T-helper 2 cell (primary cell): ENCODE data around the gene RBP7.

ENCODE experiments used
- DNase-seq, 5 experiments: peaks; one replicate each; pipeline versions ENCODE4 v3.0.0 to v3.0.0-alpha.2; 2012 to 2022

RBP7 gene

DNA sequence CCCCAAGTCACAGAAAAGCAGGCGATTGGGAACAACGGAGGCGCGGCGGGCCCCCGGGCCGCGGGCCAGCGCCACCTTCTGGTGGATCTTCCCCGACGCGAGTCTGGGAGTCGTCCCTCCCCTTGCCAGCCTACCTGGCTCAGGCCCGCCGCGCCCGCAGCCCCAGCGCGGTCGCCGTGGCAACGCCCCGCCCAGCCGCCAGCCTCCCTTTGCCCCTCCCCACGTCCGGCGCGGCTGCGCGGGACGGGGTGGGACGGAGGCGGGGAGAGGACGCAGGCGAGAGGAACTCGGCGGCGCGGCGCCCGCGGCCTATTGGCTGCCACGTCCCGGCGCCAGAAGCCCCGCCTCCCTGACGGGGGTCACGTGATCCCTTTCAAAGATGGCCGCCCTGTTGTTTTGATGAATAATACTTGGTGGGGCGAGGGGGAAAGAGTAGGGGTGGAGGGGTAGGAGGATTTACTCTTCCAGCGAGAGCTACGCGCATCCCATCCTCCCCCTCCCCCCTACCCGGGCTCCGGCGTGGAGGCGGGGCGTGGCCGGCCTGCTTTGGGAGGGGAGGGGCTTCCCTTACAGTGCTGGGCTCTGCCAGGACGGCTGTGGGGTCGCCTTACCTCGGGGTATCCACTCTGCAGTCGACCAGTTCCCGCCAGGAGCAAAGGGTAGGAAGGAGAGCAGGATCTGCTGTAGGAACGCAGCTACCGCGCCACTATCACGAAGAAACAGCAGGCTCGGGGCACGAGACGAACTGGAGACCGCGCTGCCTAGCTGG is 35.7 kb downstream of the RBP7 start, which contains the start of gene UBE4B:
TSS of gene UBE4B (plus strand) at position 369 of the 769 bp plus-strand sequence. CDS start 713 bp downstream, outside the sequence.
- peak; percentile 97 to 99 (median 98) for DNase-seq

DNA sequence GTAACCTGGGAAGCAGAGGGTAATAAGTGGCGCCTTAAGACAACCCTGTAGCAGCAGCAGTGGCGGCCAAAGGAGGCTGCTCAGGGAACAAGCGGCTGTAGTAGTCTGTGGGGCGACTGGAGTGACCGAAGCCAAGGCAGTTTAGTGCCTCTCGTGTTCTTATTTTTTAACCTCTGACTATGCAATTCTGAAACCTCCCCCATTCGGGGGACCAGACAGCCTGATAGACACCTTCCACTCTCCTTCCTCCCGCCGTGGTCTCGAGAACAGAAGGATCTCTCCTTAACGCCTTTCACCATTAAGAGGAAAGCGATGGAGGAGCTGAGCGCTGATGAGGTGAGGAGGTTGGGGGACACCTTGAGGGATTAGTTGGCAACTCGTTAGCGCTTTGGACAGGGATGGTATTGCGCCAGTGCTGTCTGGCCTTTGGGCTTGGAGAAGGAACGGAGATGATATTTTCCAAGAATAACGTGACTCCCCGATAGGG is 36.4 kb downstream of the RBP7 start:
- DNase-seq, result no peak

DNA sequence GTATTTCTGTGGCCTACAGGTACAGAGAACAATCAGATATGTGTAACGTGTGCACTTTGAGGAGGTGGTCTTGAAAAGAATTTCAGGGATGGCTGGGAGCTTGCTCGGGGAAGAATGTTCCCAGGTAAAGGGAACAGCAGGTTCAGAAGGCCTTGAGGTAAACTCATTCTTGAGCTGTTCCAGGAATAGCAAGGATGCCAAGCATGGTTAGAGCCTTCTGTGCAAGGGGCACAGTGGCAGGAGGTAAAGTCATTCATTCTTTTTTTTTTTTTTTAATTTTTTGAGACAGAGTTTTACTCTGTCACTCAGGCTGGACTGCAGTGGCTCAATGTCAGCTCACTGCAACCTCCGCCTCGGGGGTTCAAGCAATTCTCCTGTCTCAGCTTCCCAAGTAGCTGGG is 45.7 kb downstream of the RBP7 start:
- no peak for DNase-seq

DNA sequence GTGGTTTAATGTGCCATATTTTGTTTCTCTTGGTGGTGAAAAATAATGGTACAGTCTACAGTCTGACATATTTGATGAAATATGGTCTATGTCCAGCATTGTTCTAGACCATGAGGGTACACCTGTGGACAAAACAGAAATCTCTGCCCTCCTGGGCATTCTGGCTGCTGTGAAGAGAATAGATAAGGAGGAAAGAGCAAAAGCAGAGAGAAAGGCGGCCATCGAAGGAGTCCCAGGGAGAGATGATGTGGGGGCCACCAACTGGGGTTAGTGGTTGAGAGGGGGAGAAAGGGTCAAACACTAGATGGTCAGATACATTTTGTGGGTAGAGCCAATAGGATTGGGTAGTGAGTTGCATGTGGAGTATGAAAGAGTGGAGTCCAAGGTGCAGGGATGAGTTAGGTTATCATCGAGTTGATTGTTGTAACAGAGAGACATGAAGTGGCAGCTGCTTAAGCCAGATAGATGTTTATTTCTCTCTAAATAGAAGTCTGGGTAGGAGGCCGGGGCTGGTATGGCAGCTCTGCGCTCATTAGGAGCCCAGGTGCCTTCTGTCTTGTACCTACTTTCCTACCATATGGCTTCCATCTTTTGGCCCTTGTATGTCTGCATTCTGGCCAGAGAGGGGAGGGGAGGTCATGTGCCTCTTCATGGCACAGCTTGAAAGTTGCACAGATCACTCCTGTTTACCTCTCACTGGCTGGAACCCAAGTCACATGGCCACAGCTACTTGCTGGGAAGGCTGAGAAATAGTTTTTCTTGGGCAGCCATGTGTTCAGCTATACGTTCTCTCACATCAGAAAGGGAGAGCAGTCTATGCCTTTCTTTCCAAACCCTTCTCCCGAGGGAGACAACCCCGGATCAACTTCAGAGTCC is 48.7 kb downstream of the RBP7 start:
- no peak for DNase-seq

DNA sequence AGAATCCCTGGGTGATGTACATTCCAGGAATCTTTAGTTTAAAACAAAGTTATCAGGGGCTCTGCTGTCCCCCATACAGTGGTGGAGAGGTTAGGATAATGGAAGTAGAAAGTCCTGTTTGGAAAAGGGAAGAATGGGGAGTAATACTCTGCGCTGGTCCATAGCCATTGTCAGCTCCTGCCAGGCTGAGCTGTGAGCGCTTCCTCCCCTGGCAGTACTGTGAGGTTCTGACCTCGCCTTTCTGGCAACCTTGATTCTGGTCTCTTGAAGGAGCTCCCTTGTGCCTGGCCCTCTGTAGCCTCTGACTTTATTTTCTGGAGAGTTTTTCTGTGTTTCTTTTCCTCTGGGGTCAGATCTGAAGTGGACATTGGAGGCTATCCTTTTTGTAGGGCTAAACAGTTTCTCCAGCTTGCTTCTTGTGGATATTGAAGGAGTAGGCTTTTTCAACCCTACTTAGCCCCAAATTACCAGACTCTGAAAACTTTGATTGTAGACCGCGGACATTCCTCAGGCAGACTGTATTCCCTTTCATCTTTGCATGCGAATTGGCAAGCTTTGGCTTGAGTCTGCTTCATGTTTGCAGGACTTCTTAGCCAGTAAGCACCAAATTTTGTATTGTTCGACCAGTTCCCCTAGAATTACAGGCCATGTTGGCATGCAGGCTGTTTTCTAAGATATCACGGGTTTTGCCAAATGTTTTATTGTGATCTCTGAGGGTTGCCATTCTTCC is 49.5 kb downstream of the RBP7 start:
- no peak for DNase-seq

DNA sequence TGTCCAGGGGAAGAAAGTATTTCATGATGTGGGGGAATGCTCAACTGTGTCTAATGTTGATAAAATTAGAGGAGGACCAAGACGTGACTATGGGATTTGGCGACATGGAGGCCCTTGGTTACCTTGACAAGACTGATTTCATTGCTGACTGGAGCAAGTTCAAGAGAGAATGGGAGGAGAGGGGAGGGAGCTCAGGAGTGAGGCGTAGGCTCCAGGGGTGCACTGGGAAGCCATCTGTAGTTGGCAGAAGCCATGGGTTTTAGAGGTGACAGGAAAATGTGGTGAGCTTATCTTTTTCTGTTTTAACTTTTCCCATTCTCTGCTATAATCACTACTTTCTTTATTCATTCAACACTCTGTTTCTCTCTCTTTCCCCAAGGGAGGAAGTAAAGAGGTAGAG is 51.6 kb downstream of the RBP7 start:
- no peak for DNase-seq

DNA sequence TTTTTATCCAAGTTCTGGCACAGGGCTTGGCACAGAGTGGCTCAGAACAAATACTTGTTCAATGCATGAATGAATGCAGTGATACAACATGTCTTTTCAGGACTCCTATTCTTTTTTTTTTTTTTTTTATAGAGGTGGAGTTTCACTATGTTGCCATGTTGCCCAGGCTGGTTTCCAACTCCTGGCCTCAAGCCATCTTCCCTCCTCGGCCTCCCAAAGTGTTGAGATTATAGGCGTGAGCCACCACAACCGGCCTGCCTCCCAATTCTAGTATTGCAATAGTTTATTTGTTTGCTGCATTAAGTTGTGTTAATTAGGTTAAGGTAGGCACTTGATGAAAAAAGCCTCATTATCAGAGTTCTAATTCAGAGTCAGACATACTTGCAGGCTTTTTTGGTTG is 53.6 kb downstream of the RBP7 start:
- no peak for DNase-seq

DNA sequence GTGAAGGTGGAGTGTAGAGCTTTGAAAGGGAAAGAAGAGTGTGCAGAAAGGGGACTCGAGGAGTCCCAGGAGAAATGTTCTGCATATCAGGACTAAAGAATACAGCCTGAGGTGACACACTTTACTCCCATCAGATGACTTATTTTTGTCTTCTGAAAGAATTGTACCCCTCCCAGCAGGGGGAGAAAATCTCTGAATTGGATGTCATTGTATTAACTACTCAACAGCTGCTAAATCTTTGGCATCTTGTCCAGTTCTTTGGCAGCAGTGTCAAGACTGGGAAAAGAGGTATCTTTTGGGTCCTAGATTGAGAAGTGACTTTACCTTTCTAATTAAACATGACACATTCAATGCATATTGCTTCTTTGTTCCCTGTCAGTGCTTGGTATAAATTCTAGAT is 54.6 kb downstream of the RBP7 start:
- no peak for DNase-seq

DNA sequence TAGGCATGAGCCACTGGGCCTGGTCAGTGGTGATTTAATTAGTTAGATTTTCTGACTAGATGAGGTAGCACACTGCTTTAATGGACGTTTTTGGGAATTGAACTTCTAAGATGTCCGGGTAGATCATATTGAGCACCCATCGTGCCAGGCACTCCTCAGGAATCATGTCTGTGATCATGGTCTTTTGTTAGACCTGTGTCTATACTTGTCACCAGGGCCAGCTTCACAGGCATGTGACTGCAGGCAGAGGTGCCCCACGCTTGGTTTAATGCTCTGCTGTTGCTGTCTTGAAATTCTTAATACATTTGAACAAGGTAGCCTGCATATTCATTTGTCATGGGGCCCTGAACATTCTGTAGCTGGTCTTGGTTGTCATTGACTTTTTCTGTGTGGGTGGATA is 55.3 kb downstream of the RBP7 start:
- no peak for DNase-seq

DNA sequence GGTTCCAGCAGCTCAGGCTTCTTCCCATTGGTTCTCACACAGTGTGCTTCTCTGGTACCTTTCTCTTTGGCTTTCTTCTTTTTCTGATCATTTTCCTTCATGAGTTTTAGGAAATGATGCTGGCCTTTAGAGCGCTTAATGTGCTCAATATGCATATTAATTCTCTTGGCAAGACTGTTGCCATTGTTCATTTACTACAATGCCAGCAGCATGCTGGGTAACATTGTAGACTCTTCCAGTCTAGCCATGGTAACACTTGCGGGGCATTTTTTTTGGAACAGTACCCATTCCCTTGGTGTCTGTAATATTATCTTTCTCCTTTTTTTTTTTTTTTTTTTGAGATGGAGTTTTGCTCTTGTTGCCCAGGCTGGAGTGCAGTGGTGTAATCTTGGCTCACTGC is 57.4 kb downstream of the RBP7 start:
- no peak for DNase-seq

DNA sequence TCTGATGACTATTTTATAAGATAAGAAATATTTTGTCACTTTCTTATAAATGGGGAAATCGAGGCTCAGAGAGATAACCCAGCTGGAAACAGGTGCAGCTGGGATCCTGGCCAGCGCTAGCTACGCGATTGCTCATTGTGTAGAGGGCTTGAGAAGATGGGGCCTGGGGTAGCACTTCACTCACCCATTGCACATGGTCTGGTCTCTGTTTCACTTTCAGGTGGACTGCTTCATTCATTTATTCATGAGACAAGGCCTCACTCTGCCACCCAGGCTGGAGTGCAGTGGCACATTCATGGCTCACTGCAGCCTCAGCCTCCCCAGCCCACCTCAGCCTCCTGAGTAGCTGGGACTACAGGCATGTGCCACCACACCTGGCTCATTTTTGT is 59.6 kb downstream of the RBP7 start:
- DNase-seq, result no peak

DNA sequence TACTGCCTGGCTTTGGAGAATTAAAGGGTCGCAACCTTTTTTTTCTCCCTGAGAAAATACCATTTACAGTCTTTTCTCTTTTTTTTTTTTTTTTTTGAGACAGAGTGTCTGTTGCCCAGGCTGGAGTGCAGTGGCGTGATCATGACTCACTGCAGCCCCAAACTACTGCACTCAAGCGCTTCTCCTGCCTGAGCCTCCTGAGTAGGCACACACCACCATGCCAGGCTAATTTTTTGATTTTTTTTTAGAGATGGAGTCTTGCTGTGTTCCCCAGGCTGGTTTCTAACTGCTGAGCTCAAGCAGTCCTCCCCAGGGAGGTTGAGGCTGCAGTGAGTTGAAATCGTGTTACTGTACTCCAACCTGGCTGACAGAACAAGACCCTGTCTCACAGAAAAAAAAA is 60.3 kb downstream of the RBP7 start:
- DNase-seq, result no peak

DNA sequence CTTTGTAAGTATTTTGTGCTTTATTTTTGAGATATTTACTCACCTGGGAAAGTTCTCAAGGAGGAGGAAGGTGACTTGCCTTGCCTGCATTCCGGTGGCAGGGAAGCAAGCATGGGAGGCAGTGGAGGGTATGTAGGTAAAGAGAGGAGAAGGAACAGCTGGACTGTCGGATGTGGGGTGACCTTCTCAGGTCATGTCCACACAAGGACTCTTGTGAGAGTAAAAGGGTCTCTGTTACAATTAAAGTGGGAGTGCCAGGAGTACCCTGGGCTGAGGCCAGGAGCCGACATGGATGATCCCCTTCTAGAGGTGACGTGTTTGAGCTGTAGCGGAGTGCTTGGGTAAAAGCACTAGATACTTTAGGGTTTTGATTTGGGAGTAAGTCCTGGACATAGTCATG is 60.8 kb downstream of the RBP7 start:
- DNase-seq, result no peak

DNA sequence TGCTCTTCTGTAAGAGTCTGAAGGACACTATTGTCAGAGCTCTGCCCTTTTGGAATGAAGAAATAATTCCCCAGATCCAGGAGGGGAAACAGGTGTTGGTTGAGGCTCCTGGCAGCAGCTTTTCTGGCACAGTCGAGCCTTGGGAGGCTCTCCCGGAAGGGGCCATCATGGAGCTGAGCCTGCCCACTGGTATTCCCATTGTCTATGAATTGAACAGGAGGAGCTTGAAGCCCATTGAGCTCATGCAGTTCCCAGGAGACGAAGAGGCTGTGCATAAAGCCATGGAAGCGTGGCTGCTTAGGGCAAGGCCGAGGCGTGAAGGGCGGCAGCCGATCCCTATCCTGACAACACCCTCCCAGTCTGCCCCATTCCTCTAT is 62.3 kb downstream of the RBP7 start:
- DNase-seq, result no peak

DNA sequence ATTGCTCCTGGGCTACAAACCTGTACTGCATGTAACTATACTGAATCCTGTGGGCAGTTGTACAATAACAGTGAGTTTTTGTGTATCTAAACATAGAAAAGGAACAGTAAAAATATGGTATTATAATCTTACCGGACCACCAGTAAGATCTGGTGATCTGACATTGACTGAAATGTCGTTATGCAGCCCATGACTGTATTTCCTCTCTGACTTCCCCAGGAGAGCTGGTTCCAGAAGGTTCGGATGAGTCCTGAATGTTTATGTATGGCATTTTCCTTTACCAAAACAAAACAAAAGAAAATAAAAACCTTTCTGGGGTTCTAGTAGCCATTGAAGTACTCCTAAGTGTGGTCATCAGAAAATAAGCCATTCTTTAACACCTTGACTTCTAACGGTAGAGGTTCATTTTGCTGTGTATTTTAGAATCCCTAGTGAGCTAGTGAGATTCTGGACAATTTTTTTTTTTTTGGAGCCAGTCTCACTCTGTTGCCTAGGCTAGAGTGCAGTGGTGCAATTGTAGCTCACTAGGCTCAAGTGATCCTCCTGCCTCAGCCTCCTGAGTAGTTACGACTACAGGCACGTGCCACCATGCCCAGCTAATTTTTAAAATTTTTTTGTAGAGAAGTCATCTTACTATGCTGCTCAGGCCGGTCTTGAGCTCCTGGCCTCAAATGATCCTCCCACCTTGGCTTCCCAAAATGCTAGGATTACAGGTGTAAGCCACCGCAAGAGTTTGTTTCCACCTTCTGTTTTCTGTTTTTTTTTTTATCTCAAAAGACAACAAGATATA is 63.5 kb downstream of the RBP7 start:
- no peak for DNase-seq

DNA sequence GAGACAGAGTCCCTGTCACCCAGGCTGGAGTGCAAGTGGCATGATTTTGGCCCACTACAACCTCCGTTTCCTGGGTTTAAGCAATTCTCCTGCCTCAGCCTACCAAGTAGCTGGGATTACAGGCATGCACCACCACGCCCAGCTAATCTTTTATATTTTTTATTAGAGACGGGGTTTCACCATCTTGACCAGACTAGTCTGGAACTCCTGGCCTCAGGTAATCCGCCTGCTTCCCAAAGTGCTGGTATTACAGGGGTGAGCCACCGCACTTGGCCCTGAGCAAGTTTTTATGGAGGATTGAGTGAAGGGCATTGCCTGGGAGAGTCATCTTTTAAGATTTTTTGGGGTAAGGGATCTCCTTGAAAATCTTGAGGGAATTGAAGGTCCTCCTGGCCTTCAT is 64.2 kb downstream of the RBP7 start:
- no peak for DNase-seq

DNA sequence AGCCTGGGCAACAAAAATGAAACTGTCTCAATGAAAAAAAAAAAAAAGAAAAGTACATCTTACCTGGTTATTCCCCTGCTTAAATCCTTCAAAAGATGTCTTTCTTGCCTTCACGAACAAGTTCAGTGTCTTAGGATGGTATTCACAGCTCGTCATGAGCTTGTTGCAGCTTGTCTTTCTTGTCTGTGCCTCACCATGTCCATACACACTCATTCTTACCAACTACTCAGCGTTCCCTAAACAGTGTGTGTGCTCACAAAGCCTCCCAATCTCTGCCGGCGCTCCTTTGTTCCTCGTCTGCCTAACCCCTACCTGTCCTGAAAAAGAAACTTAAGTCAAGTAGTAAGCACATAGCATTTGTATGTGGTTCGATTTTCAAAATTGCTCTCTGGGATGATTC is 66.8 kb downstream of the RBP7 start:
- no peak for DNase-seq

DNA sequence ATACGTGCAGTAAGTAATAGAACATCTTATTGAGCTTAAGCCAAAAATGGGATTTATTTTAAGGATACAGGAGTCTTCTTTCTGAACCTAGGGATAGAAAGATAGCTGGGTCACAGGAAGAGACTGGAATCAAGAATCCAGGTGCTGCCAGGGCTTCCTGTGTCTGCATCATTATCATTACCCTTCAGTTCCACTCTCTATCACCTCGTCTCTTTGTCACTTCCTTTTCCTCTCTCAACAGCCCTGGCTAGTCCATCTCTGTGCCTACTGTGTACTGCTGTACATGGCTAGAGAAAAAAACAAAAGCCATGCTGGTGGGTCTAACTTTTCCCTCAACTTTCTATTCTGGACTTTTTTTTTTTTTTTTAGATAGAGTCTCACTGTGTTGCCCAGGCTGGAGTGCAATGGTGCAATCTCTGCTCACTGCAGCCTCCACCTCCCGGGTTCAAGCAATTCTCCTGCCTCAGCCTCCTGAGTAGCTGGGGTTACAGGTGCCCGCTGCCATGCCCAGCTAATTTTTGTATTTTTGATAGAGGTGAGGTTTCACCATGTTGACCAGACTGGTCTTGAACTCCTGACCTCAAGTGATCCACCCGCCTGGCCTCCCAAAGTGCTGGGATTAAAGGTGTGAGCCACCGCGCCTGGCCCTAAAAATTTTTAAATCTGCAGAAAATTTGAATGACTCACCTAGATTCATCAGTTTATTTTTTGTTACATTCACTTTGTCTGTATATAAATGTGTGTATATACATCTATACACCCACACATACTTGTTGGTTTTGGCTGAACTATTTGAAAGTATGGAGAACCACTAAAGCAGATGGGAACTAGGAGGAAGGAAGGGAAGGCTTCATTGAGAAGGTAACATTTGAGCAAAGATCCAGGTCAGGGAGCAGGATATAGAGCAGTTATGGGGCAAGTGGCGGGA is 67.7 kb downstream of the RBP7 start:
- peak in 1 of 5 experiments; percentile 10 for DNase-seq

DNA sequence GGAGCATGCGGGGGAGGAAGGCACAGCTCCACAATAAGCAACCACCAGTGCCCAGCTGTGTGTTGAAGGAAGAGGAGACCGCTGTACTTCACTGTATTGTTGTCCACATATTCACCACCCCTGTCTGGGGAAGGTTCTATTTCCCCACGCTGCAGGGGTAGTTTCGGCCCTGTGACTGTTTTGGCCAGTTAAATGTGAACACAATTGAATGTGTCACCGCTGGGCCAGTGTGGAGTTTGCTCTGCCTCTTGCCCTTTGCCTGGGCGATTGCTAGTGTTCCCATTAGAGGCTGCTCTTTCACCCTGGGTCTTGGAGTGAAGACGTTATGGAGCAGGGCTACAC is 68.3 kb downstream of the RBP7 start:
- no peak for DNase-seq
